OCI-LY3 (cell line): Measurements from ENCODE around the gene KIF3A.

Source experiments
- EZH2phosphoT487 ChIP-seq: fragments of 200-600 bp; shearing (Covaris generic); IDR thresholded peaks from 2 replicates; pipeline ENCODE4 v1.6.1; 2018; ENCODE audit warnings: antibody characterized with exemption, mixed run types, low read depth
- TF ChIP-seq, protein P1 (sequence below): fragments of 200-600, 300-600 bp; sonication (generic); IDR thresholded peaks from 2 replicates; pipeline ENCODE4 v1.5.1; 2014; ENCODE audit warnings: antibody characterized with exemption, low read length, low read depth

DNA sequence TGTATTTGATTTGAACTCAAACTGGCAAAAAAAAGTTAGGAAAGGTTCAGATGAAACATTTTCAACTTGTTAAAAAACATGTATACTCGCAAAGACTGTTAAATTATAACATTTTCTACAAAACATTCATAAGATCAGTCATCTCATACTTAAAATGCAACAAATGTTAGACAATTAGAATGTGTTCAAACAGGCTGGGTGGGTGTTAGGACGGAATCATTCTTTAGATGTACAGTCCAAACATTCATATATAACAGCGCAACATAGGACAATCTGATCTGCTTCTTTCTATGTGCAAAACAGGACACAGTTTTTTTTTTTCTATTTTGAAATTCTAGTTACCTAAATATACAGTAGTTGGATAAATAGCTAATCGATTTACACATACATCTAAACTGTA, 41.4 kb downstream of the KIF3A start:
- no peak for TF ChIP-seq EZH2phosphoT487
- TF ChIP-seq, protein P1, sequence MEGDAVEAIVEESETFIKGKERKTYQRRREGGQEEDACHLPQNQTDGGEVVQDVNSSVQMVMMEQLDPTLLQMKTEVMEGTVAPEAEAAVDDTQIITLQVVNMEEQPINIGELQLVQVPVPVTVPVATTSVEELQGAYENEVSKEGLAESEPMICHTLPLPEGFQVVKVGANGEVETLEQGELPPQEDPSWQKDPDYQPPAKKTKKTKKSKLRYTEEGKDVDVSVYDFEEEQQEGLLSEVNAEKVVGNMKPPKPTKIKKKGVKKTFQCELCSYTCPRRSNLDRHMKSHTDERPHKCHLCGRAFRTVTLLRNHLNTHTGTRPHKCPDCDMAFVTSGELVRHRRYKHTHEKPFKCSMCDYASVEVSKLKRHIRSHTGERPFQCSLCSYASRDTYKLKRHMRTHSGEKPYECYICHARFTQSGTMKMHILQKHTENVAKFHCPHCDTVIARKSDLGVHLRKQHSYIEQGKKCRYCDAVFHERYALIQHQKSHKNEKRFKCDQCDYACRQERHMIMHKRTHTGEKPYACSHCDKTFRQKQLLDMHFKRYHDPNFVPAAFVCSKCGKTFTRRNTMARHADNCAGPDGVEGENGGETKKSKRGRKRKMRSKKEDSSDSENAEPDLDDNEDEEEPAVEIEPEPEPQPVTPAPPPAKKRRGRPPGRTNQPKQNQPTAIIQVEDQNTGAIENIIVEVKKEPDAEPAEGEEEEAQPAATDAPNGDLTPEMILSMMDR = no peak
